Measurements from ENCODE around the gene P2RY13.

- TF ChIP-seq CTCF (IDR thresholded peaks at IDR 0.05) (no peak), POLR2A (IDR thresholded peaks at IDR 0.05) (no peak)
Observed at GRCh38 chr3:151283387-151283786, 46.0 kb downstream of the P2RY13 start.

All from heart left ventricle (tissue), 13 donors.